Measurements from ENCODE around the gene FYCO1.

The FYCO1 gene

GRCh38 chr3:45940004-45940780 is 55.4 kb downstream of the FYCO1 start:
- no peak for DNase-seq

DNA sequence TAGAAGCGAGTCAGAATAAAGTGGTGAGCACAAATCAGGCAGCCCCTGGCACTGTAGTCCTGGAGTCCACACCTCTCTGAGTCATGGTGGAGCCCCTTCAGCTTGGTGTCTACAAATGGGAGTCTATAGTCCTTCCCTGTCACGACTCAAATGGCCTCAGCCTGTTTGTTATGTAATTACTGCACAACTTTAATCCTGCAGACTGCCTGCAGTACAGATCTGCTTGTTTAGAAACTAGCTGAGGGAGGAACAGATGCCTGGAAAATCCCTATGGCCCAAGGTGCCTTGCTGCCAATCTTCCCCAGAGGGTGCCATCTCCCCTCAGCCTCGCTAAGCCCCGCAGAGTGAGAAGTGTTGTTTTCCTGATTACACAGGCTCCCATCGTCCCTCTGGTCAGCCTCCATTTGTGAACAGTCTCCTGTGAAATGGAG is 56.3 kb downstream of the FYCO1 start:
- no peak for DNase-seq

DNA sequence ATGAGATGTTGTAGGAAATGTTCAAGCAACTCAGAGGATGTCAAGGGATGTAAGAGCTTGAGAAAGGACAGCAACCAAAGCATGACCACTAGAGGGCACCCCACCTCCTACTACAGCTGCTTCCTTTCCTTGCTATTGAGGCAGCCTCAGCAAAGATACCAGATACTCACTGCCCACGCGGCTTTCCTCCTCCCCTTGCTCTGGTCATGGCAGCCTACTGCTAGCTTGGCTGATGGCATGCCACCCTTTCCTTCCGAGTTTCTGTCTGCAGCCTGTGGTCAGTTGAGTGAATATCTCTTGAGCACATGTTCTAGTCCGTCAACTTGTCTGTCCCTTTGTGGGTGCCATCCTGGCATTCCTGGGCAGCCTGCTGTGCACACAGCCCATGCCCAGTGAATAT is 56.8 kb downstream of the FYCO1 start:
- peak; percentile 91 for DNase-seq

DNA sequence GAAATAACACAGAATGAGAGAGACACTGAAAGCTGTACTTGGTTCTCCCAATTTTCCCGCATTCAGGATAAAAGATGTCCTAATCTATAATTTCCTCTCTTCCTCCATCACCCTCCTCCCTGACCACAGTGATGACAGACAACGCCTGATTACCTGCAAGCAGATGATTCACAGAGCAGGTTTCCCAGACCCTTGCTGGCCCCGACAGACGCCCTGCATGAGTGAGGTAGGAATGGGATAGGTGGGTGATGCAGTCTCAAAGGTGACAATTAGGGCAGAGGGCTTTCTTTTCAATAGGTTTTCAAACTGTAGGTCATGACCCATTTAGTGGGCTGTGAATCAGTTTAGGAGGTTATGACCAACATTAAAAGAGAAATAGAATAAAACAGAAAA is 57.6 kb downstream of the FYCO1 start:
- DNase-seq = no peak

DNA sequence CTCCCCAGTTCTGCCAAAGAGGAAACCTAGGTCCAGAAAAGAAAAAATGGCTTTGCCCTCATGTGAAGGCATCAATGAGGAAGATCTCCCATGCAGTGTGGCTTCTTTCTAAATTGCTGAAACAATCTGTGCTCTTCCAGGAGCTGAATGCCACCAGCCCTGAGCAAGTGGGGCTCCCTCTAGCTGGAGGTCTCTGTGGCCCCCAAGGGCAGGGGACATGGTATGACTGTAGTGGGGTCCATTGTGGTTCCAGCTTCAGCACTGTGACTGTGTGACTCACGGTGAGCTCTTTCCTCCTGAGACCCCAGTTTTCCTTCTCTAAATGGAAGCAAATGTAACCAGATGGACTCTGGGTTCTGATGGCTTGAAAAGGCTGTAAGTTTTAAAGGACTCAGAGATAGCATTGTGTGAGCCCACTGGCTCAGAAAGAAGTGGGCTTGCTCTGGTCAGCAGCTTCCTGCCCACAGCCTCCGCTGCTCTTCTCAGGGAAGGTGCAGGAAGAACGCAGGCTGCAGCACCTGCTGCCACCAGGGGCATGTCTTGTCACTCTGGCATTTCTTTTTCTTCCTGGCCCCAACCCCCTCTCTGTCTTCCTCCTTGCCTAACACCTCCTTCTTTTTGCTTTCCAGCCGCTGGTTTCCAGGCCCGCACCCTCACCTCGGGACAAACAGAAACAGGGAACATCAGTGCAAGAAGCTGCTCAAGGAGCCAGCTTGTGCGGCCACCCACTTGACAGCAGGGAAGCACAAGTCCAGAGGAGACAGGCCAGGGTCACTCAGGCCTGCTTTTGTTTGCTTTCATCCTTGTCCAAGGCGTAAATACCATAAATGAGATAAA is 58.2 kb downstream of the FYCO1 start:
- DNase-seq = no peak

DNA sequence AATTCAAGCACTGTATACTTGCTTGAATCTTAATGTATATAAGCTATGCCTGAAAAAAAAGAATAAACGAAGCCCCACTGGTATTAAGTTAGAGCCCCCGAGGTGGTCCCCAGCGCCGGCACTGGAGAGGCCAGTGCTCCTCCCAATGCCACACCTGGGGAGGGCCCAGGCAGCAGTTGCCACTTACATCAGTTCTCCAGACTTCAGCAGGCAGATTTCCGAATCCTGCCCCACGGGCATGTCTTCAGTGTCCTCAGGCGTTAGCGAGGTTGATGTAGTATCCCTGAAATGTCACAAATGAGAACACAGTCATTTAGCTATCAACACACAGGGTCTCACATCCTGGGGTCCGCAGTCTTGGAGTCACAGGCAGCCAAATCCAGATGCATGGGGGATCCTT is 59.4 kb downstream of the FYCO1 start:
- no peak for DNase-seq

- DNase-seq = no peak
These were observed 62.0 kb downstream of the FYCO1 start for GRCh38 chr3:45933591-45933990.

DNA sequence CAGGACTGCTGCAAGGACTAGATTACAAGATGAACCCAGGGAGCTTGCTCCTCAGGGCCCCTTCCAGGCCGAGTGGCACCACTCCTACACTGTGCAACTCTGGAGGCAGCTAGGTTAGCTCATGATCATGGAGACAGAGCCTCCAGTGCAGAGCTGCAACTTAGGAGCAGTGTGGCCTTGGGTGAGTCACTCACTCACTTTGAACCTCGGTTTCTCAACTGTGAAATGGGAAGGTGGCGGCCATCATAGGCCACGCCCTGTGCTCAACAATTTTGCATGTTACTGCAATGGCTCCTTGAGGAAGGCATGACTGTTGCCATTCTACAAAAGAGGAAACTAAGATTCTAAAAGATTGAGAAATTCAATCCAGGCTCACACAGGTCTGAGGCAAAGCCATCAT is 63.5 kb downstream of the FYCO1 start:
- no peak for DNase-seq

DNA sequence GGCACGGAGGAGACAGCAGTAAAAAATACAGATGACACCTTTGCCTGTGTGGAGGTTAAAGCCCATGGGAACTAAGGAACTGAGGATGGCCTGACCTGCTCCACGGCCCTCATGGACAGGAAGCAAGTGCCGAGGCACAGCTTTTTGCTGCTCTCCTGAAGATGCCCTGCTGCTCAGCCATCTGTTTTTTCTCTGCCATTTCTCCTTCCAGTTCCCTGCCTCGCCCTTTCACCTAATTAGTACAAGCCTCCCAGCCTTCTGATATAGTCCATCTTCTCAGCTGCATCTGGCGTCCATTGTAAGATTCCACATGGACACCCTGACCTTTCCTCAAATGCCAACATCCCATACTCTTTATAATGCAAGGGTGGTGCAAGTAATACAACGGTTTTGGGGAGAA is 64.1 kb downstream of the FYCO1 start:
- no peak for DNase-seq

GRCh38 chr3:45929042-45929679 is 66.5 kb downstream of the FYCO1 start:
- DNase-seq = peak; percentile 72

DNA sequence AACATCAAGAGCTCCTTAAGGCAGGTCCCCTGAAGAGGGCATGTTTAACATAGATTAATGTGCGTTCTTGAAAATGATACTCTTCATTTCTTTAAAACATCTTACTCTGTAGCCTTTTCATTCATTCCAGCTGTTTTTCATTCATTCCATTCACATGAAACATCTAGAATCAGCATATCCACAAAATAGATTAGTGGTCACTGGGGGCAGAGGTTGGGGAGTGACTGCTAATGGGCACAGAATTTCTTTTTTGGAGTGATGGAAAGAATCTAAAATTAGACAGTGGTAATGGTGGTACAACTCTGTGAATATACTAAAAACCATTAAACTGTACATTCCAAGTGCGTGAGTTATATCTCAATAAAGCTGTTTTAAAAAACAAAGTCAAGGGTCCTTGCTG is 67.7 kb downstream of the FYCO1 start:
- no peak for DNase-seq

- DNase-seq = no peak
These were observed 71.9 kb downstream of the FYCO1 start for GRCh38 chr3:45923755-45924154.

DNA sequence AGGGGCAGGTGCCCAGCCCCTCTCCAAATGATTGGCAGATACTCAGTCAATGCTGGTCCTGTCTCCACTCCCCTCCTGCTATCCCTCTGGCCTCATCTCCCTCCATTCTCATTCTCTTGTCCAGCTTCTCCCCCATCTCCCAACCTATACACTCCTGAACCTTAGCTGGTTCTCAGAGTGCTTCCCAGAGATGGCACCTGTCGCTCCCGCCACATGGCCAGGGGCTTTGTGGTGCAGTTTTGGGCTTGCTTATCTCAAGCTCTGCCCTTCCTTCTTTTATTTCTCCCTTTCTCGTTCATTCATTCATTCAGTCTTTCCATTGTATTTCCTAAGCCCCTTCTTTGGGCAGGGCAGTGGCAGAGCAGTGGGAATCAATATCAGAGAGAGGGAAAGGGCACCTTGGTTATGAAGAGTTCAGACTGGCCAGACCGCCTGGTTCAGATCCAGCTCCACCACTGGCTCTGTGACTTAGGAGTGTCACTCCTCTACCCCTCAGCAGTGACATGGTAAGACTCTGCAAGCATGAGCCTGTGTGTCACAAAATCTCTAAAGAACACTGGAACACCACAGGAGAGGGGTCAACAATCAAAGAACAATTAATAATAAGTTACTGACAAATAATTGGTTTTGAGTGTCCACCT is 72.6 kb downstream of the FYCO1 start:
- no peak for DNase-seq

DNA sequence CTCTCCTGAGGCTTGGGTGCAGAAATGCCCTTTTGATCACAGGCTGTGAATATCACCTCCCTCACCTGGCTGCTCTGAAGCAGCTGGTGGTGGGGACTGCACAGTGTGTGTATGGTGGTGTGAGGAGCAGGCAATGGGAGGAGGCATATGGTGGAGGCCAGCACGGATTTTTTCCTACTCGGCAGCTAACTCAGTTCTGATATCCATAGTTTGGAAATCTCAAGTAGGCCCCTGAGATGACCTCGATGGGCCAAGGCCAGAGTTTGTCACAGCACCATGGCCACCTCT is 73.6 kb downstream of the FYCO1 start:
- no peak for DNase-seq

- no peak for DNase-seq
These were observed 74.2 kb downstream of the FYCO1 start for GRCh38 chr3:45921158-45922038.

GRCh38 chr3:45917146-45917898 is 78.3 kb downstream of the FYCO1 start:
- DNase-seq = no peak

DNA sequence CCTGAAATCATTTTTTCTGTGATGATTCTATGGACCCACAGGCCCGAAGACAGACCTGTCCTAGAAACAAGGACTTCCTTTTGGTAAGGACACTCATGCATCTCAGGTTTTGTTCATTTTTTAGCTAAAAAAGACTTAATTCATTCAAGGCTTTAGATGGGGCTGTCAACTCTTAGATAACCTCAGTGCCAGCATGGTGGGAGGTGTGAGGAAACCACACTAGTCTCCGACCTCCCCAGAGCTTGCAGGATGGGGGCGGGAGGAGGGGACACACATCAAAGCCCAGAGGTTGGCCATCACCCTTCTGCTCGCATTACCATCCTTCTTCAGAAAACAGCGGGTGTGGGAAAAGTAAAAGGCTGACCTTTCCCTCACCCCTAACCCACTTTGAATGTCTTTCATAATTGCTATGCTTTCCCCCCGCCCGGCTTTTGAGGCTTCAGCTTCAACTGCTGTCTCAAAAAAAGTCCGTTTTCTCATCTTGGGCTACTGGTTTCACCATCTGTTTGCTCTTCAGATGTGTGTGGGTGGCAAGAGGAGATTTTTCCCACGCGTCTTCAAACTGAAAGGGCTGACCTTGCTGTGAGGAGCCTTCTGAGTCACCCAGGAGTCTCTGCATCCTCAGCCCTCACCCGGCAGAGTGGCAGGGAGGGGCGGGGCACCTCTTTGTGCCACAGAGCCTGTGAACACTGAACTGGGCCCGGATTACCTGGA is 79.9 kb downstream of the FYCO1 start:
- peak; percentile 84 for DNase-seq

- DNase-seq = no peak
These were observed 80.6 kb downstream of the FYCO1 start for GRCh38 chr3:45915059-45915439.

- no peak for DNase-seq
These were observed 81.1 kb downstream of the FYCO1 start for GRCh38 chr3:45914362-45915058.

DNA sequence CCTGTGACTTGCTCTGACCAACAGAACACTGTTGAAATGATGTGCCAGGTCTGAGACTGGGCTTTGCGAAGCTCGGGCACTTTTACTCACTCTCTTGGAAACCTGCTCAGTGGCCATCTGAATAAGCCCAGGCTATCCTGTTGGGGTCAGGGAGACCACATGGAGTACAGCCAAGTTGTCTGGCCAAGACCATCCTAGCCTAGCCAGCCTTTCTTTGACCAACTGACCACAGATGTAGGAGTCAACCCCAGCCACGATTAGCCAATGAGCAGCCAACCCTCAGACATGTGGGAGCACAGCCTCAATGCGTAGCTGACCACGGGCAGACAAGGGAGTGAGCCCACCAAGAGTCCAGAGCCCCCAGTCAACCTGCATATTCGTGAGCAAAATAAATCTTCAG is 83.2 kb downstream of the FYCO1 start:
- no peak for DNase-seq
